HepG2 (cell line): ENCODE data around the gene MAT2A. TPM values are rescaled to one million over a fixed set of nuclear protein-coding genes. Genes with fewer than 3 reads are reported as not detected.

Experiments
- AKAP8 ChIP-seq: sonication (generic); formaldehyde crosslinking; IDR thresholded peaks from 2 replicates; pipeline ENCODE4 v1.5.1; 2020; ENCODE audit warnings: mild to moderate bottlenecking, missing genetic modification reagents
- ATF1 ChIP-seq: IDR thresholded peaks from 2 replicates; pipeline ENCODE4 v1.6.1; 2016; ENCODE audit warnings: mild to moderate bottlenecking, control low read depth
- FOXA1 ChIP-seq, 2 experiments: fragments of 450-650 bp in 1 of 2; sonication (generic) in 1 of 2; formaldehyde crosslinking in 1 of 2; IDR thresholded peaks; 2 replicates each; pipeline versions ENCODE4 v1.4.0 to v1.6.1; 2016 to 2020; ENCODE audit warnings: missing genetic modification reagents in 1 of 2
- HIVEP1 ChIP-seq: sonication (generic); formaldehyde crosslinking; IDR thresholded peaks from 2 replicates; pipeline ENCODE4 v1.4.0; 2020; ENCODE audit warnings: mild to moderate bottlenecking, missing genetic modification reagents
- HNF4G ChIP-seq, 2 experiments: sonication (generic) in 1 of 2; formaldehyde crosslinking in 1 of 2; IDR thresholded peaks; 2 replicates each; pipeline versions ENCODE4 v1.4.0 to v1.6.1; 2011 to 2020; ENCODE audit warnings: borderline replicate concordance in 2 of 2, low read depth in 2 of 2, mild to moderate bottlenecking in 2 of 2, low read length in 1 of 2, missing genetic modification reagents in 1 of 2, moderate library complexity in 1 of 2
- KLF11 ChIP-seq: IDR thresholded peaks from 2 replicates; pipeline ENCODE4 v1.6.1; 2016; ENCODE audit warnings: missing compliant biosample characterization
- KLF13 ChIP-seq: sonication (generic); formaldehyde crosslinking; IDR thresholded peaks from 2 replicates; pipeline ENCODE4 v1.4.0; 2020; ENCODE audit warnings: mild to moderate bottlenecking, missing genetic modification reagents
- NFE2L2 ChIP-seq: fragments of 150-350 bp; IDR thresholded peaks from 2 replicates; pipeline ENCODE4 v1.6.1; 2014; ENCODE audit warnings: low read length
- POGZ ChIP-seq: sonication (generic); formaldehyde crosslinking; IDR thresholded peaks from 2 replicates; pipeline ENCODE4 v1.4.0; 2020; ENCODE audit warnings: mild to moderate bottlenecking, missing genetic modification reagents
- RNF2 ChIP-seq: fragments of 450-650 bp; conservative IDR thresholded peaks from 2 replicates; pipeline ENCODE4 v1.6.1; 2016; ENCODE audit warnings: low read depth
- SP1 ChIP-seq, 2 experiments: fragments of 450-650 bp in 1 of 2; sonication (generic) in 1 of 2; formaldehyde crosslinking in 1 of 2; IDR thresholded peaks; 2 replicates each; pipeline versions ENCODE4 v1.4.0 to v1.6.1; 2016 to 2020; ENCODE audit warnings: missing genetic modification reagents in 1 of 2
- TOPORS ChIP-seq: sonication (generic); formaldehyde crosslinking; IDR thresholded peaks from 2 replicates; pipeline ENCODE4 v1.8.0; 2023; ENCODE audit warnings: mild to moderate bottlenecking, missing genetic modification reagents
- ZMYM4 ChIP-seq: sonication (generic); formaldehyde crosslinking; IDR thresholded peaks from 2 replicates; pipeline ENCODE4 v1.8.1; 2023; ENCODE audit warnings: mild to moderate bottlenecking, missing genetic modification reagents
- ZNF256 ChIP-seq: sonication (generic); formaldehyde crosslinking; conservative IDR thresholded peaks from 2 replicates; pipeline ENCODE4 v1.4.0; 2020; ENCODE audit warnings: missing genetic modification reagents
- ZNF75D ChIP-seq: sonication (generic); formaldehyde crosslinking; IDR thresholded peaks from 2 replicates; pipeline ENCODE4 v1.8.1; 2023; ENCODE audit warnings: missing genetic modification reagents, mild to moderate bottlenecking, borderline replicate concordance
- ZNF776 ChIP-seq: sonication (generic); formaldehyde crosslinking; IDR thresholded peaks from 2 replicates; pipeline ENCODE4 v1.4.0; 2020; ENCODE audit warnings: mild to moderate bottlenecking, missing genetic modification reagents
- ZNF782 ChIP-seq: sonication (generic); formaldehyde crosslinking; IDR thresholded peaks from 2 replicates; pipeline ENCODE4 v1.4.0; 2020; ENCODE audit warnings: missing genetic modification reagents, mild to moderate bottlenecking, borderline replicate concordance
- ZNF788 ChIP-seq: sonication (generic); formaldehyde crosslinking; IDR thresholded peaks from 2 replicates; pipeline ENCODE4 v1.5.0; 2020; ENCODE audit warnings: mild to moderate bottlenecking, missing genetic modification reagents, borderline replicate concordance
- polyA plus RNA-seq, 8 experiments: library from polyadenylated mRNA; depleted of rRNA in 3 of 8; stranded (reverse) in 7 of 8; unstranded in 1 of 8; fragments of >200 nt; fragmentation: Illumina TruSeq in 4 of 8; extraction: Trizol in 4 of 8; gene quantifications; 2 replicates each; pipeline versions ENCODE4 v1.2.1 to v1.2.3, GENCODE V29; 2011 to 2016; ENCODE audit warnings: low read depth in 4 of 8, missing spikeins in 1 of 8, mixed read lengths in 1 of 8; ENCODE audit not compliant: insufficient read depth in 1 of 8
- total RNA-seq, 5 experiments: library from RNA; depleted of rRNA; stranded (reverse); fragments of >200 nt; fragmentation: Illumina TruSeq; extraction: Trizol; gene quantifications; 2 replicates each; pipeline ENCODE4 v1.2.3, GENCODE V29; 2016; ENCODE audit warnings: low read depth in 1 of 5
- TF ChIP-seq, protein P1 (sequence below): IDR thresholded peaks from 2 replicates; pipeline ENCODE4 v1.6.1; 2016
- TF ChIP-seq, protein P2 (sequence below): sonication (generic); formaldehyde crosslinking; IDR thresholded peaks from 2 replicates; pipeline ENCODE4 v1.5.0; 2020; ENCODE audit warnings: missing genetic modification reagents
- TF ChIP-seq, protein P3 (sequence below): sonication (generic); formaldehyde crosslinking; IDR thresholded peaks from 2 replicates; pipeline ENCODE4 v1.8.1; 2022; ENCODE audit warnings: mild to moderate bottlenecking, missing genetic modification reagents
- TF ChIP-seq, protein P4 (sequence below): sonication (generic); formaldehyde crosslinking; IDR thresholded peaks from 2 replicates; pipeline ENCODE4 v1.8.1; 2023; ENCODE audit warnings: missing genetic modification reagents, inconsistent platforms, borderline replicate concordance
- TF ChIP-seq, protein P5 (sequence below): IDR thresholded peaks from 2 replicates; pipeline ENCODE4 v1.6.1; 2016; ENCODE audit warnings: control low read depth

MAT2A gene
- total and polyA plus RNA-seq, 2 of the 13 experiments (the other 11 are each of a cell fraction or from before 2014, with no cell fraction given): 155 to 331 TPM

DNA sequence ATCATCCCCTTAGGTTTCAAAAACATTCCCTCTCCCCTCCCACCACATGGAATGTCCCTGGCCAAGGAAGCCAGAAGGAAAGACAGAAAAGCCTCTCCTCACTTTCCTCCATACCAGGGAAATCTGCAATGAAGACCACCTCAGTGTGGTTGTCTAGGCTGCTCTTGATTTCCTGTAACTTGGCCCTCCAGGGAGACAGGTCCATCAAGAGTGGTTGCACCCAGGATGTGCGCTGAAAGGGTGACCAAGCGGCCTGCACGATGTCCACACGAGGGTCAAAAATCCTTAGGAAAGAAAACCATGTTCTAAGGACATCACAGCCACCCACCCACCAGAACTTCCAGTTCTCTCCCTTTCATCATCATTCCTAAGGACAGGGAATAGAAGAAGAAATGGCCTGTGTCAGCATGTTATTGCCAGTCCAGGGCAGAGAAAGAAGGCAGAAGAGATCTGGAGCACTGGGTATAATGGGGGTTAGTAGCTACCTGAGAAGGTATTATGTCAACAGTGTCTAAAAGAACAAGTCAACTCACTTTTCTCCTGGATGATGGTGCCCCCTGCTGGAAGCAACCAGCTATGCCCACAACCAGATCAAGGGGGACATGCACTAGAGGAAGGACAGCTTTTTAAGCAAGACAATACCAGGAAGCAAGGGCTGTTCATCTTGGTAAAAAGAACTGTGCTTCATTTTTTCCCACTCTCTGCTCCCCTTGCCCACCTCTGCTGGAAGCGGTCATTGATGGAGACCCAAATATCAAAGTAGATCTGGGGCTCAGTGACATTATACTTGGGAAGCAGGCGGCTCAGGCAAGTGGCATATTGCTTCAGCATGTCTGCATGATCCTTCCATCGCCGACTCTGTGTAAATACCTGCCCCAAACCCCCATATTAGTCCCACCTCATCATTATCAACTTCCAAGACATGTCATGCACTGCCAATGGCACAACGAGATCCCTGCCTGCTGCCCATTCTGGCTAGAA is 13.0 kb downstream of the MAT2A start (continued):
- TF ChIP-seq FOXA1 (IDR thresholded peaks at IDR 0.05) (peak; percentile 45; the same call in 1 of the 2 replicates), FOXA1 (CRISPR knock-in tag; IDR thresholded peaks at IDR 0.05) (peak; percentile 90), KLF11 (peak; percentile 51; the same call in 1 of the 2 replicates), AKAP8 (CRISPR knock-in tag) (0 out of 2 replicates have a peak, but pooled peaks have one; percentile 31), ZNF256 (CRISPR knock-in tag) (no peak), HNF4G (IDR thresholded peaks at IDR 0.05; ENCODE audit: borderline replicate concordance, low read depth, low read length) (no peak), HNF4G (CRISPR knock-in tag; IDR thresholded peaks at IDR 0.05; ENCODE audit: borderline replicate concordance, low read depth) (0 out of 2 replicates have a peak, but pooled peaks have one; percentile 11), RNF2 (no peak), ZNF788 (CRISPR knock-in tag) (peak; percentile 66; the same call in 1 of the 2 replicates), ZMYM4 (CRISPR knock-in tag) (0 out of 2 replicates have a peak, but pooled peaks have one; percentile 13), NFE2L2 (no peak), ATF1 (CRISPR knock-in tag) (no peak), TOPORS (CRISPR knock-in tag) (0 out of 2 replicates have a peak, but pooled peaks have one; percentile 38), SP1 (IDR thresholded peaks at IDR 0.05) (no peak), SP1 (CRISPR knock-in tag; IDR thresholded peaks at IDR 0.05) (no peak), KLF13 (CRISPR knock-in tag) (no peak), POGZ (CRISPR knock-in tag) (no peak), ZNF75D (CRISPR knock-in tag) (no peak), HIVEP1 (CRISPR knock-in tag) (no peak), ZNF776 (CRISPR knock-in tag) (no peak), ZNF782 (CRISPR knock-in tag) (no peak)
- TF ChIP-seq, protein P1, sequence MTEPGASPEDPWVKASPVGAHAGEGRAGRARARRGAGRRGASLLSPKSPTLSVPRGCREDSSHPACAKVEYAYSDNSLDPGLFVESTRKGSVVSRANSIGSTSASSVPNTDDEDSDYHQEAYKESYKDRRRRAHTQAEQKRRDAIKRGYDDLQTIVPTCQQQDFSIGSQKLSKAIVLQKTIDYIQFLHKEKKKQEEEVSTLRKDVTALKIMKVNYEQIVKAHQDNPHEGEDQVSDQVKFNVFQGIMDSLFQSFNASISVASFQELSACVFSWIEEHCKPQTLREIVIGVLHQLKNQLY: no peak
- TF ChIP-seq, protein P2, sequence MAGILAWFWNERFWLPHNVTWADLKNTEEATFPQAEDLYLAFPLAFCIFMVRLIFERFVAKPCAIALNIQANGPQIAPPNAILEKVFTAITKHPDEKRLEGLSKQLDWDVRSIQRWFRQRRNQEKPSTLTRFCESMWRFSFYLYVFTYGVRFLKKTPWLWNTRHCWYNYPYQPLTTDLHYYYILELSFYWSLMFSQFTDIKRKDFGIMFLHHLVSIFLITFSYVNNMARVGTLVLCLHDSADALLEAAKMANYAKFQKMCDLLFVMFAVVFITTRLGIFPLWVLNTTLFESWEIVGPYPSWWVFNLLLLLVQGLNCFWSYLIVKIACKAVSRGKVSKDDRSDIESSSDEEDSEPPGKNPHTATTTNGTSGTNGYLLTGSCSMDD (CRISPR knock-in tag): no peak
- TF ChIP-seq, protein P3, sequence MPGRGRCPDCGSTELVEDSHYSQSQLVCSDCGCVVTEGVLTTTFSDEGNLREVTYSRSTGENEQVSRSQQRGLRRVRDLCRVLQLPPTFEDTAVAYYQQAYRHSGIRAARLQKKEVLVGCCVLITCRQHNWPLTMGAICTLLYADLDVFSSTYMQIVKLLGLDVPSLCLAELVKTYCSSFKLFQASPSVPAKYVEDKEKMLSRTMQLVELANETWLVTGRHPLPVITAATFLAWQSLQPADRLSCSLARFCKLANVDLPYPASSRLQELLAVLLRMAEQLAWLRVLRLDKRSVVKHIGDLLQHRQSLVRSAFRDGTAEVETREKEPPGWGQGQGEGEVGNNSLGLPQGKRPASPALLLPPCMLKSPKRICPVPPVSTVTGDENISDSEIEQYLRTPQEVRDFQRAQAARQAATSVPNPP (CRISPR knock-in tag): no peak
- TF ChIP-seq, protein P4, sequence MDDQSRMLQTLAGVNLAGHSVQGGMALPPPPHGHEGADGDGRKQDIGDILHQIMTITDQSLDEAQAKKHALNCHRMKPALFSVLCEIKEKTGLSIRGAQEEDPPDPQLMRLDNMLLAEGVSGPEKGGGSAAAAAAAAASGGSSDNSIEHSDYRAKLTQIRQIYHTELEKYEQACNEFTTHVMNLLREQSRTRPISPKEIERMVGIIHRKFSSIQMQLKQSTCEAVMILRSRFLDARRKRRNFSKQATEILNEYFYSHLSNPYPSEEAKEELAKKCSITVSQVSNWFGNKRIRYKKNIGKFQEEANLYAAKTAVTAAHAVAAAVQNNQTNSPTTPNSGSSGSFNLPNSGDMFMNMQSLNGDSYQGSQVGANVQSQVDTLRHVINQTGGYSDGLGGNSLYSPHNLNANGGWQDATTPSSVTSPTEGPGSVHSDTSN (CRISPR knock-in tag): no peak
- TF ChIP-seq, protein P5, sequence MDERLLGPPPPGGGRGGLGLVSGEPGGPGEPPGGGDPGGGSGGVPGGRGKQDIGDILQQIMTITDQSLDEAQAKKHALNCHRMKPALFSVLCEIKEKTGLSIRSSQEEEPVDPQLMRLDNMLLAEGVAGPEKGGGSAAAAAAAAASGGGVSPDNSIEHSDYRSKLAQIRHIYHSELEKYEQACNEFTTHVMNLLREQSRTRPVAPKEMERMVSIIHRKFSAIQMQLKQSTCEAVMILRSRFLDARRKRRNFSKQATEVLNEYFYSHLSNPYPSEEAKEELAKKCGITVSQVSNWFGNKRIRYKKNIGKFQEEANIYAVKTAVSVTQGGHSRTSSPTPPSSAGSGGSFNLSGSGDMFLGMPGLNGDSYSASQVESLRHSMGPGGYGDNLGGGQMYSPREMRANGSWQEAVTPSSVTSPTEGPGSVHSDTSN (CRISPR knock-in tag): no peak
